ENCODE data around the gene PBX2. TPM values are rescaled to one million over a fixed set of nuclear protein-coding genes. Genes with fewer than 3 reads are reported as not detected.
"Not testable (repeated sequence)": the region's sequence is repeated elsewhere in the genome, so short reads cannot be mapped to it uniquely, and the experiment has no call there.

PBX2 gene
- total RNA-seq, 4 donors from 2014 or later, result 43.6 to 95.9 (median 59.3) TPM

DNA sequence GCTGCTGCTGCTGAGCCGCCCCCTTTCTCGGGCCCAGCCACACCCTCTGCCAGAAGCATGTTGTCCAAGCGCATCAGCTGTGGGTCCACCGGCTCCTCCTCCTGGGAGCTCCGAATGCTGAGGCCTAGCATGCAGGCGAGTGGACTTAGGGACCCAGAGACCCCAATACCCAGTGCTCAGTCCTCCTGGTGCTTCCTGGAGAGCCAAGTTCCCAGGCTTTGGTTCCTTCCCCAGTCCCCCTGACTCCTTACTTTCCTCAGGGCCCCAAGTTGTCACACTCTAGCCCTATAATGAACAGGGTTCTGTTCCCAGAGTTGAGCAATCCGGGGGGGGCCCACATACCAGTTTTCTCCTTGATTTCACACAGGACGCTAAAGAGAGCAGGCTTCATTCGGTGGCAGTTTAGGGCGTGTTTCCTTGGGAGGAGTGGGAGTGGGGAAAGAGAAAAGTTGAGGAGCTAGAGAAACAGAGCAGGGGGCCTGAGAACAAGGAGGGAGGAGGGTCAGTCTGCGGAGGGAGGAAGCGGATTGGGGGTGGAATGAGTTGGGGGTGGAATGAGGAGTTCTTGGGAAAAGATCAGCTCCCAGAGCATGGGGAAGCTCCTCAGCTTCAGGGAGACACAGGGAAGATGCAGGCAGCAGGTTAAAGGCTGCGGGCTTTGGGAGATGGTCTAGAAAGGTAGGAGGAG is 1.5 kb downstream of the PBX2 start:
- Histone ChIP-seq H3K36me3 (peaks cover 16 to 26% (median 25%) of the 10 kb centered on the region in 4 donors), H3K9me3 (no peaks in the 10 kb centered on the region), H3K27me3 (no peaks in the 10 kb centered on the region), H3K4me3 (peak overlapping the region; percentile 66 to 92 (median 84)), H3K27ac (replicated peaks in 1 of 4) (peak overlapping the region; percentile 90 to 99 (median 98)), H3K4me1 (peaks cover 77 to 88% (median 84%) of the 10 kb centered on the region in 4 donors)
- TF ChIP-seq EP300 (IDR thresholded peaks at IDR 0.05) (no peak), POLR2AphosphoS5 (IDR thresholded peaks at IDR 0.05) (peak; percentile 6 to 47)
- 8% methylated on average over 8 of the region's 13 CpGs for WGBS
- no peak for DNase-seq (ENCODE audit: extremely low spot score)
- intact Hi-C loops (cut with DNase I), result no loop called here

DNA sequence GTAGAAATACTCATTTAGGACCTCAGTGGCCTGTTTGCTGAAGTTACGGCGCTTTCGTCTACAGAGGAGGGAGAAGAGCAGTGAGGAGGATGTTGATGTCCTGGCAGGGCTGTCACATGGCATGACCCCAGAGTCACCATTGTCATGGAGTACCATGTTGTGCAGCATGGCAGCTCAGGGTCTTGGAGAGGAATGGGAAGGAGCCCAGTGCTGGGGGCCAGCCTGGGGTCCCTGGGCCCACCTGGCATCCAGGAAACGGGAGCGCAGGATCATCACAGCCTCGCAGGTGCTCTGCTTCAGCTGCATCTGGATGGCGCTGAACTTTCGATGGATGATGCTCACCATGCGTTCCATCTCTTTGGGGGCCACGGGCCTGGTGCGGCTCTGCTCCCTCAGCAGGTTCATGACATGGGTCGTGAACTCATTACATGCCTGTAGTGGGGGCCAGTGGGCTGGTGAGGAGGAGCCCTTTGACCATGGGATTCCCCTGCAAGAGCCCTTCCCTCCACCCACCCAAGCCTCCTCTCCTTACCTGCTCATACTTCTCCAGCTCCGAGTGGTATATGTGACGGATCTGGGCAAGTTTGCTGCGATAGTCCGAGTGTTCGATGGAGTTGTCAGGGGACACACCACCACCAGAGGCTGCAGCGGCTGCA is 2.1 kb downstream of the PBX2 start:
- Histone ChIP-seq H3K27ac (replicated peaks in 1 of 4) (peak overlapping the region; percentile 90 to 99 (median 98)), H3K4me1 (peaks cover 74 to 83% (median 79%) of the 10 kb centered on the region in 4 donors), H3K4me3 (peak overlapping the region; percentile 66 to 92 (median 84)), H3K36me3 (peaks cover 16 to 33% (median 28%) of the 10 kb centered on the region in 4 donors)
- H3K9me3 ChIP-seq; intact Hi-C loops (cut with DNase I); H3K27me3 ChIP-seq; DNase-seq (ENCODE audit: extremely low spot score): not testable (repeated sequence)
- WGBS, result 100% methylated on average over 3 of the region's 18 CpGs

GRCh38 chr6:32187009-32187709 is 2.8 kb downstream of the PBX2 start:
- peak overlapping the region; percentile 84 to 99 (median 98) for H3K27ac ChIP-seq (replicated peaks in 1 of 4)
- no peaks in the 10 kb centered on the region for H3K9me3 ChIP-seq
- no peak for DNase-seq (ENCODE audit: extremely low spot score)
- peaks cover 16 to 39% (median 31%) of the 10 kb centered on the region in 4 donors for H3K36me3 ChIP-seq
- intact Hi-C loops (cut with DNase I), result no loop called here
- WGBS, result 67% methylated on average over 12 of the region's 12 CpGs
- no peaks in the 10 kb centered on the region for H3K27me3 ChIP-seq
- no peak overlapping the region for H3K4me3 ChIP-seq
- peaks cover 67 to 82% (median 79%) of the 10 kb centered on the region in 4 donors for H3K4me1 ChIP-seq
- TF ChIP-seq EP300 (IDR thresholded peaks at IDR 0.05), result no peak
- TF ChIP-seq POLR2A (IDR thresholded peaks at IDR 0.05; ENCODE audit: low read depth), result no peak
- TF ChIP-seq CTCF (IDR thresholded peaks at IDR 0.05), result no peak
- no peak for TF ChIP-seq POLR2AphosphoS5 (IDR thresholded peaks at IDR 0.05)

GRCh38 chr6:32186151-32186840 is 3.7 kb downstream of the PBX2 start:
- intact Hi-C loops (cut with DNase I), result not testable (repeated sequence)
- WGBS, result 58% methylated on average over 9 of the region's 10 CpGs

GRCh38 chr6:32185681-32186131 is 4.3 kb downstream of the PBX2 start:
- H3K27ac ChIP-seq (replicated peaks in 1 of 4), result peak overlapping the region; percentile 84 to 99 (median 98)
- 27% methylated on average over 11 of the region's 11 CpGs for whole genome bisulfite sequencing
- H3K27me3 ChIP-seq; H3K9me3 ChIP-seq; intact Hi-C loops (cut with DNase I); H3K4me3 ChIP-seq: not testable (repeated sequence)
- TF ChIP-seq POLR2AphosphoS5 (IDR thresholded peaks at IDR 0.05), result peak; percentile 19 to 44
- H3K36me3 ChIP-seq, result peaks cover 16 to 52% (median 41%) of the 10 kb centered on the region in 4 donors
- H3K4me1 ChIP-seq, result peaks cover 67 to 83% (median 78%) of the 10 kb centered on the region in 4 donors
- DNase-seq (ENCODE audit: extremely low spot score), result peak; percentile 99

More at GRCh38 chr6:32186151-32186840, 3.7 kb downstream of the PBX2 start:
- H3K4me3 ChIP-seq; H3K27me3 ChIP-seq; H3K9me3 ChIP-seq; DNase-seq (ENCODE audit: extremely low spot score): not testable (repeated sequence)
- Histone ChIP-seq H3K36me3 (peaks cover 16 to 46% (median 35%) of the 10 kb centered on the region in 4 donors), H3K4me1 (peaks cover 68 to 83% (median 79%) of the 10 kb centered on the region in 4 donors), H3K27ac (replicated peaks in 1 of 4) (peak overlapping the region; percentile 84 to 99 (median 98))

DNA sequence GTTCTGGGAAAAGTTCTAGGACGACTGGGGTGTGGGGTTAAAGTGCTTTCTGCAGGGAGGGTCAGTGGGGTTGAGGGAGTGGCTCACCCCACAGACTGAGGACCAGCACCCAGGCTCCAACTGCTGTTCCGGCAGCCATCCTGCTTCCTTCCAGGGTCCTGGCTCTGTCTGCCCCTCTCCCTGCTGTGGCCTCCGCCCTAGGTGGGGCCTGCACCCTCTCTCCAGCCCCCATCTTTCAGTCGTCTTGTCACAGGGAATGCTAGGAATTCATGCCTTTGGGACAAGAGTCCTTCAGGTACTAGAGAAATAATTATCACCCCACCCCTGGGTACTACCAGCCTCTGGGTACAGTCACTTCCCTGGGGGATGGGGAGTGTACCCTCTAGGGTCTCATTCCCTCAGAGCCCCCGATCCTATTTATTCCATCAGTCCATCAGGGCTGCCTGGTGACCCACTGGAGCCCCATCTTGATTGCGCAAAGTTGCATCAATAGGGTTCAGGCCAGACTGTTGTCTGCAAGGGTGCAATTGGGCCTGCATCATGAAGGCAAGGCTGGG is 5.8 kb downstream of the PBX2 start, which contains the start of gene AGER:
TSS of gene AGER (minus strand) at position 170 of the 557 bp plus-strand sequence. CDS start at position 139, 31 bp downstream.
- intact Hi-C loops (cut with DNase I), result no loop called here
- Histone ChIP-seq H3K9me3 (no peaks in the 10 kb centered on the region), H3K36me3 (peaks cover 16 to 64% (median 52%) of the 10 kb centered on the region in 4 donors), H3K27me3 (no peaks in the 10 kb centered on the region), H3K4me3 (no peak within 1 kb of the TSS), H3K4me1 (peaks cover 72 to 89% (median 86%) of the 10 kb centered on the region in 4 donors), H3K27ac (replicated peaks in 1 of 4) (peak within 1 kb of the TSS; percentile 84 to 99 (median 98))
- TF ChIP-seq CTCF (IDR thresholded peaks at IDR 0.05) (no peak), POLR2AphosphoS5 (IDR thresholded peaks at IDR 0.05) (no peak), EP300 (IDR thresholded peaks at IDR 0.05) (no peak), POLR2A (IDR thresholded peaks at IDR 0.05; ENCODE audit: low read depth) (no peak)
- no peak for DNase-seq (ENCODE audit: extremely low spot score)
- 63% methylated on average over 6 of the region's 6 CpGs for WGBS
